Lower leg skin (tissue), 4 donors: ENCODE measurements around the gene ROBO1. TPM values are rescaled to one million over a fixed set of nuclear protein-coding genes. Genes with fewer than 3 reads are reported as not detected.
"Not testable (repeated sequence)": the region's sequence is repeated elsewhere in the genome, so short reads cannot be mapped to it uniquely, and the experiment has no call there.

Source experiments
- DNase-seq, 2 donors: peaks; one replicate each; pipeline ENCODE4 v3.0.0-alpha.2; 2019; ENCODE audit warnings: low spot score in 2 of 2
- H3K4me3 ChIP-seq: fragments of 200-600 bp; sonication (generic); 2 replicates; pipeline ENCODE4 v1.5.1; 2017; ENCODE audit warnings: mild to moderate bottlenecking, low read depth; ENCODE audit not compliant: poor library complexity, severe bottlenecking
- POLR2A ChIP-seq, 2 donors: fragments of 450-650 bp; IDR thresholded peaks; one replicate each; pipeline ENCODE4 v1.6.1; 2016 to 2017; ENCODE audit warnings: antibody characterized with exemption in 2 of 2, mild to moderate bottlenecking in 1 of 2, moderate library complexity in 1 of 2
- WGBS, 2 donors: methylation state at CpG; one replicate each; pipeline ENCODE4 v1.1.5; 2018; 5-methylcytosine and 5-hydroxymethylcytosine counted together
- intact Hi-C: fragments of 100-400 bp; cut with DNase I; formaldehyde crosslinking; loops from one replicate; pipeline ENCODE4 v1.15.0; 2023; ENCODE audit warnings: low total_unique reads
- total RNA-seq, 4 donors: library from RNA; depleted of rRNA; stranded (reverse); fragments of >200 nt; gene quantifications; one replicate each; pipeline ENCODE4 v1.1.0, GENCODE V29; 2016
- TF ChIP-seq, protein P1 (sequence below), 3 donors: fragments of 450-650 bp; IDR thresholded peaks; one replicate each; pipeline ENCODE4 v1.5.1; 2016; ENCODE audit warnings: antibody characterized with exemption in 3 of 3, mild to moderate bottlenecking in 3 of 3, moderate library complexity in 2 of 3

Gene ROBO1
- total RNA-seq, 4 donors from 2014 or later, result 26.3 to 60.0 (median 51.0) TPM

- TF ChIP-seq, protein P1, sequence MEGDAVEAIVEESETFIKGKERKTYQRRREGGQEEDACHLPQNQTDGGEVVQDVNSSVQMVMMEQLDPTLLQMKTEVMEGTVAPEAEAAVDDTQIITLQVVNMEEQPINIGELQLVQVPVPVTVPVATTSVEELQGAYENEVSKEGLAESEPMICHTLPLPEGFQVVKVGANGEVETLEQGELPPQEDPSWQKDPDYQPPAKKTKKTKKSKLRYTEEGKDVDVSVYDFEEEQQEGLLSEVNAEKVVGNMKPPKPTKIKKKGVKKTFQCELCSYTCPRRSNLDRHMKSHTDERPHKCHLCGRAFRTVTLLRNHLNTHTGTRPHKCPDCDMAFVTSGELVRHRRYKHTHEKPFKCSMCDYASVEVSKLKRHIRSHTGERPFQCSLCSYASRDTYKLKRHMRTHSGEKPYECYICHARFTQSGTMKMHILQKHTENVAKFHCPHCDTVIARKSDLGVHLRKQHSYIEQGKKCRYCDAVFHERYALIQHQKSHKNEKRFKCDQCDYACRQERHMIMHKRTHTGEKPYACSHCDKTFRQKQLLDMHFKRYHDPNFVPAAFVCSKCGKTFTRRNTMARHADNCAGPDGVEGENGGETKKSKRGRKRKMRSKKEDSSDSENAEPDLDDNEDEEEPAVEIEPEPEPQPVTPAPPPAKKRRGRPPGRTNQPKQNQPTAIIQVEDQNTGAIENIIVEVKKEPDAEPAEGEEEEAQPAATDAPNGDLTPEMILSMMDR (IDR thresholded peaks at IDR 0.05), result no peak
- no peak for TF ChIP-seq POLR2A (IDR thresholded peaks at IDR 0.05)
- DNase-seq, result no peak
- no peak overlapping the region for H3K4me3 ChIP-seq
- 74 to 90% methylated on average over 2 of the region's 2 CpGs for WGBS, 2 donors
- intact Hi-C loops, result no loop called here
Observed at GRCh38 chr3:79314962-79315361, 452.8 kb downstream of the ROBO1 start.

- WGBS, 2 donors, result 51 to 74% methylated on average over 1 of the region's 1 CpG
- no peak for DNase-seq
- intact Hi-C loops, result no loop called here
- H3K4me3 ChIP-seq, result no peak overlapping the region
- no peak for TF ChIP-seq POLR2A (IDR thresholded peaks at IDR 0.05)
- TF ChIP-seq, protein P1 (IDR thresholded peaks at IDR 0.05), result no peak
Observed at GRCh38 chr3:79314544-79314943, 453.3 kb downstream of the ROBO1 start.

GRCh38 chr3:79310016-79310415, 457.8 kb downstream of the ROBO1 start:
- intact Hi-C loops, result no loop called here
- TF ChIP-seq, protein P1 (IDR thresholded peaks at IDR 0.05), result no peak
- TF ChIP-seq POLR2A (IDR thresholded peaks at IDR 0.05), result no peak

DNA sequence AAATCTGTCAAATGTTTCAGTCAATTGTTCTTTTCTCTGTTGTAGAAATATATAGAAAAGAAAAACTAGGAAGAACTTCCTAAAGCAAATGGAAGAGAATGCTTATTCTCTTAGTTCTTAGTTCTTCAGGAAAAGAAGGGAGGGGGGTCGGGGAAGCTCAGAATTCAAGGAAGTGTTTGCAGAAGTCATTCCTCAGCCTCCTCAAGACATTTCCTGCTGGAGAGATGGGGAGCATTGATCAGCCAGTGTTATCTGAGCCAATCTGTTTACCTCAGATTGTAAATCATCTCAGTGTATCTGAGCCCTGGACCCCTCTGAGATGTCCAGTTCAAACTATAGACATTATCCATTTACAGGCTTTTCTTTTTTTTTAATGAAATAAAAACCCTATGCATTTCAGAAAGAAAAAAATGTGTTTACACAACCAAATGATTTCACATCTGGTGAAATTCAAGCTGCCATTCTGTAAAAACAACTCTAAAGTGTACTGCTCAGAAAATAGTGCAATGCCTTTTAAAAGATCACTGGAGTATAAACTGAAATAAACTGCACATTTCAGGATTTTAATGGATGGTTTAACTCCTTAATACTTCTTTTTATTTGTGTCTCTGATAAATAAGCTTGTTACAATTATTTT, 460.7 kb downstream of the ROBO1 start:
- TF ChIP-seq, protein P1 (IDR thresholded peaks at IDR 0.05), result no peak
- TF ChIP-seq POLR2A (IDR thresholded peaks at IDR 0.05), result no peak
- 32 to 58% methylated on average over 1 of the region's 1 CpG for WGBS, 2 donors
- no peak for DNase-seq
- intact Hi-C loops, result no loop called here
- no peak overlapping the region for H3K4me3 ChIP-seq

More at GRCh38 chr3:79310016-79310415, 457.8 kb downstream of the ROBO1 start:
- DNase-seq, result no peak
- 83 to 90% methylated on average over 1 of the region's 1 CpG for WGBS, 2 donors
- no peak overlapping the region for H3K4me3 ChIP-seq

- WGBS, 2 donors, result 91 to 93% methylated on average over 15 to 16 of the region's 40 CpGs
- intact Hi-C loops, DNase-seq, H3K4me3 ChIP-seq: not testable (repeated sequence)
Observed at GRCh38 chr3:79299949-79300635, 467.7 kb downstream of the ROBO1 start.

DNA sequence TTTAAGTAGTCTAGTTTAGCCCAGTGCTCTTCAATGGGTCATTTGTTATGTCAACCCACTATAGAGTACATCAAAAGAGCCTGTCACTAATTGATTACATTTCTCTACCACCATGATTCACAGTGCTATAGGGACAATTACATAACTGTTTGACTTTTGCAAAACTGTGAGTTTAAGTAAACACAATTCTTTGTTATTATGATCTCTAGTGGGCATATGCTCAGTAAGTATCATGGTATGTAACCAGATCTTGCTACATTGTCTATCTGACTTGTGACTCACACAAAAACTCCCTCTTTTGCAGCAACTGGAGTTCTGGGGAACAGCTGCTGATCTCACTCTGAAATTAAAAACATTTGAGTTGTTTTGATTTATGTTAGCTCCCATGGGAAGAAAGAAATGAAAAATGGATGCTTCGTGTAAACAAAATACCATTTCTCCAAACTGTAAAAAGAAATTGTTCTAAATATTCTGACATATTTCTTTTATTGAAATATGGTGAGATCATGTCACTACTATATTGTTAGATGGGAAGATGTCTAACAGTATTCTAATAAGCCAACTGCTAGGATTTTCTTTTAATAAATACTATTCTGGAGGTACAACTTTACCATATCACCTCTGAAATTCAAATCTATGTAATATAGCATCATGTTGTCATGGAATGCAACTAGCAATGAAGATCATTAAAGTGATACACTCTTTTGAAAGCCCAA, 470.4 kb downstream of the ROBO1 start:
- 37% methylated on average over 1 of the region's 1 CpG for WGBS, 2 donors
- TF ChIP-seq POLR2A (IDR thresholded peaks at IDR 0.05), result no peak
- TF ChIP-seq, protein P1 (IDR thresholded peaks at IDR 0.05), result no peak
- intact Hi-C loops, result no loop called here
- no peak overlapping the region for H3K4me3 ChIP-seq
- DNase-seq, result no peak
